Stimulated activated CD8-positive, alpha-beta memory T cell treated with anti-CD3 and anti-CD28 coated beads, Interleukin-12 subunit alpha, Interleukin-12 subunit beta, amount 100 ng/mL, for 24 hours (primary cell): ENCODE data around the gene FLYWCH1.
"Not testable (repeated sequence)": the region's sequence is repeated elsewhere in the genome, so short reads cannot be mapped to it uniquely, and the experiment has no call there.

Source experiments
- DNase-seq: peaks from one replicate; pipeline ENCODE4 v3.0.0-alpha.2; 2020; ENCODE audit errors: extremely low read depth

FLYWCH1 gene

DNA sequence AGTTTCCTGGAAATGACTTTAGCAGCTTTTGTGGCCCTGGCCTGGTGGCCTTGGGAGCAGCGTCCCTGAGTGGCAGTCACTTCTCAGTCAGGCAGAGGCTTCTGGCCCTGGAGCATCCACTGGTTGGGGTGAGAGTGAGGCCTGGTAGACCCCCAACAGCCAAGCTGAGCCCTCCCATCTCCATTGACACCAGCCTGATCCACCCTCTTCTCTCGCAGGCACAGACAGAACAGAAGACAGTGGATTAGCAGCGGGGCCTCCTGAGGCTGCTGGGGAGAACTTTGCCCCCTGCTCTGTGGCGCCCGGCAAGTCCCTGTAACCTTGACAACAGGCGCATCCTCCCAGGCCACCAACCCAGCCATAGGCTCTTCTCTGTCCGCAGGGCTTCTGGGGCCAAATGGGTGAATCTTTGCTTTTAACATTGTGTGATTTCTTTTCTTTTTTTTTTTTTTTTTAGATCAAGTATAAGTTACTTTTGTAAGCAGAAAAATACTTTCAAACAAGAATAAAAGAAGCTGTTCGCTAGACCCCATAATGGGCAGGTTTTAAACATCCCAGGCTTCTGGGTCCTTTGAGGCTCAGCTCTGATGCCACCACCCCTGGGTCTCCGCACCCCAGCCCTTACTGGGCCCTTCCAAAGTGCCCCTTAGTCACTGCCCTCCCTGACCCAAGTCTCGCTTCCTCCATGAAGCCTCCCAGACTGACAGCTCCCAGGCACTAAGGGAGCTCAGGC, 12.7 kb upstream of the FLYWCH1 start:
- no peak for DNase-seq

DNA sequence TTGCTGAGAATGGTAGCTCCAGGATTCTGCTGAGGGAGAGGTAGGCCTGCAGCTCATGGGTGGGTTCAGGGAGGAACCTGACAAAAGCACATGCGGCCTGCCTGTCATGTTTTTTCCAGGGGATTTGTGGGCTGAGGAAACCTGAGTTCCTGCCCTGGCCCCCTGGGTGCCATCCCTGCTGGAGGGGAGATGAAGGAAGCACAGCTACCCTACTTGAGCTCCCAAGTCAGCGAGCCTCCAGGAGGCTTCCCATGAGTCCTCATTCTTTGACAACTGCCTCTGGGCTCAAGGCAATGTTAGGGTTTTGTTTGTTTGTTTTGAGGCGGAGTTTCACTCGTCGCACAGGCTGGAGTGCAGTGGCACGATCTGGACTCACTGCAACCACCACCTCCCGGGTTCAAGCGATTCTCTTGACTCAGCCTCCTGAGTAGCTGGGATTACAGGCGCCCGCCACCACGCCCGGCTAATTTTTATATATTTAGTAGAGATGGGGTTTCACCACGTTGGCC, 12.1 kb upstream of the FLYWCH1 start:
- no peak for DNase-seq

DNA sequence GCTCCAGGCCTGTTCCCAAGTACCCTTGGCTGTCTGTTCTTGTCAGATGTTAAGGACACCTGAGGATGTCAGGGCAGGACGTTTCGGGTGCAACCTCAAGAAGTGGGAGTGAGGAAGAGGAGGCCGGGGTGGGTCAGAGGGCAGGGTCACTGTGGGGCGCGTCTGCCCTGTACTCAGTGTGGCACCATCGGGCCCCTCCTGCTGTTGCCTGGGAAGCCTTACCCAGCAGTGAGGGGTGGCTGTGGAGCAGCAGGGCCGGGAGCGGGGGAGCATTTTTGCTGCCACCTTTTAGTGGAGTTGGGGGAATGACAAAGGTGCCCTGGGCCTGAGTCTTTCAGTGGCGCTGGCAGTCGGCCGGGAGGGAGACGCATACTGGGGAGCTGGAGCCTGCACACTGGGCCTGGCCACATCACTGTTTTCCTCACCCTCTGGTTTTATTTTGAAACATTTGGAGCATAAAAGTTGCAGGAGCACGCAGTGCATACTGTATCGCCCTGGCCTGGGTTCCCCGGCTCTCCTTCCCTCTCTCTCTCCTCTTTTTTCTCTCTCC, 11.1 kb upstream of the FLYWCH1 start:
- DNase-seq: no peak

DNA sequence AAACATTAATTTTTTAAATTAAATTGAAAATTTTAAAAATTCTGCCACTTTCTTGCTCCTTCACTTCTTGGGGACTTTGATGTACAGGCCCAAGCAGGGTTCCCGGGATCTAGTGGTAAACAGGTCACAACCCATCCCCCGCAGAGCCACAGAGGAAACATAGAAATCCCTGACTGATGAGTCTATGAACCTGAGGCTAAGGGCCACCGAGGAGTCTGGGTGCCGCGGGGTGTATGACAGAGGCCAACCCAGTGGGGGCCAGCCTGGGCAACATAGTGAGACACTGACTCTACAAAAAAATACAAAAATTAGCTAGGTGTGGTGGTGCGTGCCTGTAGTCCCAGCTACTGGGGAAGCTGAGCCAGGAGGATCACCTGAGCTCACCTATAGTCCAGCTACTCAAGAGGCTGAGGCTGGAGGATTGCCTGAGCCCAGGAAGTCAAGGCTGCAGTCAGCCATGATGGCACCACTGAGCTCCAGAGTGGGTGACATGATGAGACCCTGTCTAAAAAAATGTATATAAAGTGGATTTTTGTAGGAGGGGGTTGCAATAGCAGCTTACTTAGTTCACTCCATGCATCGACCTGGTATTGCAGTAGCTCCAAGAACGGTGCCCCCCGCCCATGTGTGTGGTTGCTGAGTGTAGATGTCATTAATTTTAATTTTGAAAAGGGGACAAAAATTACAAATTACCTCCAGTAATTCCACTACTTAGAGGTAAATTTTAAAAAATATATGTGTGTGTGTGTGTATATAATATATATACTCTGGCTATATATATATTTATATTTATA, 9.2 kb upstream of the FLYWCH1 start:
- no peak for DNase-seq

- peak; percentile 47 for DNase-seq
Observed at GRCh38 chr16:2904100-2904921, 7.4 kb upstream of the FLYWCH1 start.

- DNase-seq: no peak
Observed at GRCh38 chr16:2904922-2905240, 6.8 kb upstream of the FLYWCH1 start.

DNA sequence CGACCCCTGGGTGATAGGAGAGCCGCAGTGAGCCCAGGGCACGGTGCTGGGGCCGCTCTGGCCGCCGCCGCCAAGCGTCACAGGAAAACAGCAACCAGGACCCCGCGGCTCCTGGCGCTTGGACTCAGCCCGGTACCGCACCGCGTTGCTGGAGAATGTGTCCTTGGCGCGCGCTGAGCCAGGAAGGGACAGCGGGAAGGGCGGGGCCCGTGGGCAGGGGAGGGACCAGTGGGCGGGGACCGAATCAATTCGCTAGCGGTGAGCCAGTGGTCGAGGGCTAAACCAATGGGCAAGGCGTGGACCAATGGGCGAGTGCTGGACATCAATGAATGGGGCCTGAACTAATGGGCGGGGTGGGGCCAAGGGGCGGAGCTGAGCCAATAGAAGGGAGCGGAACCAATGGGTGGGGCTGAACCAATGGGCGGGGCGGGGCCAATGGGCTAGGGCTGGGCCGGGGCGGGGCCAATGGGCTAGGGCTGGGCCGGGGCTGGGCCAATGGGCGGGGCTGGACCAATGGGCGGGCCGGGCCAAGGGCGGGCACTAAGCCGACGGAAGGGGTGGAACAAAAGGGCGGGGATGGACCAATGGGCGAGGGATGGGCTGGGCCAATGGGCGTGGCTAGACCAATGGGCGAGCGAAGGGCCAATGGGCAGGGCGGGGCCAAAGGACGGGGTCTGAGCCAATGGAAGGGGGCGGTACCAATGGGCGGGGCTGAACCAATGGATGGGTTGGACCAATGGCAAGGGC, 6.3 kb upstream of the FLYWCH1 start:
- DNase-seq: peak; percentile 90

GRCh38 chr16:2905988-2906387, 5.7 kb upstream of the FLYWCH1 start:
- no peak for DNase-seq

- not testable (repeated sequence) for DNase-seq
Observed at GRCh38 chr16:2907084-2907753, 4.5 kb upstream of the FLYWCH1 start.

GRCh38 chr16:2910441-2910969, 1.2 kb upstream of the FLYWCH1 start:
- DNase-seq: no peak

- DNase-seq: no peak
Observed at GRCh38 chr16:2912330-2913199, 834 bp downstream of the FLYWCH1 start.

- no peak for DNase-seq
Observed at GRCh38 chr16:2913603-2914002, 1.9 kb downstream of the FLYWCH1 start.

DNA sequence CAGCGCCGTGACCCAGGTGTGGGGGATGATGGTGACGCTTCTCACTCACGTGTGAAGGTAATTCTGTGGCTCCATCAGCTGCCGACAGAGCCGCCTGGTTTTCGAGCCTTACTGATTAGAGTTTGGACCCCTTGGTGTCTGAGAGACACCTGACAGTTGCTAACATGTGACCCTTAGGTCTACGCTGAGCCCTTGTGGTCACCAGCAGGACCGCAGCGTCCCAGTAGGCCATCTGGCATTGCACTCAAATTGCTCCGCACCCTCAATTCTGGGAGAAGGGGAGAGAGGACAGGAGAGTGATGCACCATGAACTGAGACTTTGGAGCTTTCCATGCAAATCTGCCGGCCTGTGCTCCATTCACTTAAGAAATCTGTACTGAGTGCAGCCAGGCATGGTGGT, 2.5 kb downstream of the FLYWCH1 start:
- DNase-seq: no peak

DNA sequence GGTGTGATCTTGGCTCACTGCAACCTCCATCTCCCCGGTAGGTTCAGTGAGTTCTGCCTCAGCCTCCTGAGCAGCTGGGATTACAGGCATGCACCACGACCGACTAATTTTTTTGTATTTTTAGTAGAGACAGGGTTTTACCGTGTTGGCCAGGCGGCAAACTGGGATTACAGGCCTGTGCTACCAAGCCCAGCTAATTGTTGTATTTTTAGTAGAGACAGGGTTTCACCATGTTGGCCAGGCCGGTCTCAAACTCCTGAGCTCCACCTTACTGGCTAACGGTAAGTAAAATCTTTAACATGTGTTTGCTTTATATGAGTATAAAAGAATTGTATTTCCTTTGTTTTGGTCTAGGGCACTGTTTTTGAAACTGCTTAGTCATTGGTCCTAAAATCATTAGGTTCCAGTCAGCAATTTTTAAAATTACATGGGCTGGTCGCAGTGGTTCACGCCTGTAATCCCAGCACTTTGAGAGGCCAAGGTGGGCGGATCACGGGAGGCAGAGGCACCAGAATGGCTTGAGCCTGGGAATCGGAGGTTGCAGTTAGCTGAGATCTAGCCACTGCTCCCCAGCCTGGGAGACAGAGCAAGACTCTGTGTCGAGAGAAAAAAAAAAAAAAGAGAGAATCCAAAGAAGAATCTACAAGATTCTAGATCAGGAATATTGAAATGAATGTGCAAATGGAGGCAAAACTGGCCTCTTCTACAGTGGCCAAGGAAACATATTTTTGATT, 3.6 kb downstream of the FLYWCH1 start:
- no peak for DNase-seq

- DNase-seq: no peak
Observed at GRCh38 chr16:2919511-2920255, 8.0 kb downstream of the FLYWCH1 start.

GRCh38 chr16:2923481-2923880, 11.8 kb downstream of the FLYWCH1 start:
- no peak for DNase-seq

- no peak for DNase-seq
Observed at GRCh38 chr16:2924901-2925755, 13.4 kb downstream of the FLYWCH1 start.
